GM19023 (cell line): Measurements from ENCODE around the gene SMYD1.

Experiments used
- ATAC-seq: cut with Tn5 transposase; IDR thresholded peaks from one replicate; pipeline ENCODE4 v1.9.1; 2021; ENCODE audit warnings: mild to moderate bottlenecking, moderate library complexity; ENCODE audit not compliant: unreplicated experiment

The SMYD1 gene

GRCh38 chr2:88086401-88086800 lies 18.8 kb downstream of the SMYD1 start:
- no peak for ATAC-seq

- no peak for ATAC-seq
These were observed 19.4 kb downstream of the SMYD1 start for GRCh38 chr2:88087073-88087472.

GRCh38 chr2:88087763-88088162 lies 20.1 kb downstream of the SMYD1 start:
- ATAC-seq = no peak

GRCh38 chr2:88088999-88089398 lies 21.4 kb downstream of the SMYD1 start:
- ATAC-seq = no peak

- ATAC-seq = no peak
These were observed 23.0 kb downstream of the SMYD1 start for GRCh38 chr2:88090446-88091283.

GRCh38 chr2:88091943-88092342 lies 24.3 kb downstream of the SMYD1 start:
- no peak for ATAC-seq

GRCh38 chr2:88092773-88093172 lies 25.1 kb downstream of the SMYD1 start:
- no peak for ATAC-seq

GRCh38 chr2:88095022-88095421 lies 27.4 kb downstream of the SMYD1 start:
- ATAC-seq = no peak

GRCh38 chr2:88096708-88097107 lies 29.1 kb downstream of the SMYD1 start:
- no peak for ATAC-seq

GRCh38 chr2:88097192-88097591 lies 29.6 kb downstream of the SMYD1 start:
- ATAC-seq = no peak

GRCh38 chr2:88097891-88098557 lies 30.4 kb downstream of the SMYD1 start:
- no peak for ATAC-seq

- no peak for ATAC-seq
These were observed 30.9 kb downstream of the SMYD1 start for GRCh38 chr2:88098558-88098900.

- no peak for ATAC-seq
These were observed 32.3 kb downstream of the SMYD1 start for GRCh38 chr2:88099798-88100488.

- no peak for ATAC-seq
These were observed 32.8 kb downstream of the SMYD1 start for GRCh38 chr2:88100489-88100858.

GRCh38 chr2:88108796-88109195 lies 41.2 kb downstream of the SMYD1 start:
- no peak for ATAC-seq

- ATAC-seq = no peak
These were observed 43.2 kb downstream of the SMYD1 start for GRCh38 chr2:88110830-88111229.

- ATAC-seq = no peak
These were observed 45.4 kb downstream of the SMYD1 start for GRCh38 chr2:88113069-88113468.

- no peak for ATAC-seq
These were observed 47.3 kb downstream of the SMYD1 start for GRCh38 chr2:88114889-88115288.

- no peak for ATAC-seq
These were observed 48.3 kb downstream of the SMYD1 start for GRCh38 chr2:88115825-88116518.

GRCh38 chr2:88116669-88117432 lies 49.2 kb downstream of the SMYD1 start:
- ATAC-seq = no peak

- ATAC-seq = no peak
These were observed 50.3 kb downstream of the SMYD1 start for GRCh38 chr2:88117973-88118372.
